ENCODE results near the gene LRRN3. TPM values are rescaled to one million over a fixed set of nuclear protein-coding genes. Genes with fewer than 3 reads are reported as not detected.

The LRRN3 gene
- total and polyA plus RNA-seq, 2 experiments from 2014 or later, result 0.40 TPM; not detected in 1

DNA sequence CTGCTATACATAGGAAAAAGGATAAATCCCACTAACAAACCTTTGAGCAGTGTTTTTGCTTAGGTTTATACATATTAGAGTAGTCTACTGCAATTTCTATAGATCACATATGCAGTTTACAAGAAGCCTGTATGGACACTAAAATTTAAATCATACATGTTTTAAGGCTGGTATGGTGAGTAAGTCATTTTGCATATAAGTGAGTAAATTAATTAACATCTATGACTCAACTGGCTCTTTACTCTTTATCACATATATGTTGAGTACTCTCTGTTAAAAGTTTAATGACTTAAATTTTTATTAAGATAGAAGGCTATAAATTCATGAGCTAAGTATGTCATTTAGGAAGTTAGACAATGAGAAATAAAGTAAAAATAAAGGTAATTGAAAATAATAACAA lies 69.4 kb downstream of the LRRN3 start (continued):
- TF ChIP-seq, protein P1, sequence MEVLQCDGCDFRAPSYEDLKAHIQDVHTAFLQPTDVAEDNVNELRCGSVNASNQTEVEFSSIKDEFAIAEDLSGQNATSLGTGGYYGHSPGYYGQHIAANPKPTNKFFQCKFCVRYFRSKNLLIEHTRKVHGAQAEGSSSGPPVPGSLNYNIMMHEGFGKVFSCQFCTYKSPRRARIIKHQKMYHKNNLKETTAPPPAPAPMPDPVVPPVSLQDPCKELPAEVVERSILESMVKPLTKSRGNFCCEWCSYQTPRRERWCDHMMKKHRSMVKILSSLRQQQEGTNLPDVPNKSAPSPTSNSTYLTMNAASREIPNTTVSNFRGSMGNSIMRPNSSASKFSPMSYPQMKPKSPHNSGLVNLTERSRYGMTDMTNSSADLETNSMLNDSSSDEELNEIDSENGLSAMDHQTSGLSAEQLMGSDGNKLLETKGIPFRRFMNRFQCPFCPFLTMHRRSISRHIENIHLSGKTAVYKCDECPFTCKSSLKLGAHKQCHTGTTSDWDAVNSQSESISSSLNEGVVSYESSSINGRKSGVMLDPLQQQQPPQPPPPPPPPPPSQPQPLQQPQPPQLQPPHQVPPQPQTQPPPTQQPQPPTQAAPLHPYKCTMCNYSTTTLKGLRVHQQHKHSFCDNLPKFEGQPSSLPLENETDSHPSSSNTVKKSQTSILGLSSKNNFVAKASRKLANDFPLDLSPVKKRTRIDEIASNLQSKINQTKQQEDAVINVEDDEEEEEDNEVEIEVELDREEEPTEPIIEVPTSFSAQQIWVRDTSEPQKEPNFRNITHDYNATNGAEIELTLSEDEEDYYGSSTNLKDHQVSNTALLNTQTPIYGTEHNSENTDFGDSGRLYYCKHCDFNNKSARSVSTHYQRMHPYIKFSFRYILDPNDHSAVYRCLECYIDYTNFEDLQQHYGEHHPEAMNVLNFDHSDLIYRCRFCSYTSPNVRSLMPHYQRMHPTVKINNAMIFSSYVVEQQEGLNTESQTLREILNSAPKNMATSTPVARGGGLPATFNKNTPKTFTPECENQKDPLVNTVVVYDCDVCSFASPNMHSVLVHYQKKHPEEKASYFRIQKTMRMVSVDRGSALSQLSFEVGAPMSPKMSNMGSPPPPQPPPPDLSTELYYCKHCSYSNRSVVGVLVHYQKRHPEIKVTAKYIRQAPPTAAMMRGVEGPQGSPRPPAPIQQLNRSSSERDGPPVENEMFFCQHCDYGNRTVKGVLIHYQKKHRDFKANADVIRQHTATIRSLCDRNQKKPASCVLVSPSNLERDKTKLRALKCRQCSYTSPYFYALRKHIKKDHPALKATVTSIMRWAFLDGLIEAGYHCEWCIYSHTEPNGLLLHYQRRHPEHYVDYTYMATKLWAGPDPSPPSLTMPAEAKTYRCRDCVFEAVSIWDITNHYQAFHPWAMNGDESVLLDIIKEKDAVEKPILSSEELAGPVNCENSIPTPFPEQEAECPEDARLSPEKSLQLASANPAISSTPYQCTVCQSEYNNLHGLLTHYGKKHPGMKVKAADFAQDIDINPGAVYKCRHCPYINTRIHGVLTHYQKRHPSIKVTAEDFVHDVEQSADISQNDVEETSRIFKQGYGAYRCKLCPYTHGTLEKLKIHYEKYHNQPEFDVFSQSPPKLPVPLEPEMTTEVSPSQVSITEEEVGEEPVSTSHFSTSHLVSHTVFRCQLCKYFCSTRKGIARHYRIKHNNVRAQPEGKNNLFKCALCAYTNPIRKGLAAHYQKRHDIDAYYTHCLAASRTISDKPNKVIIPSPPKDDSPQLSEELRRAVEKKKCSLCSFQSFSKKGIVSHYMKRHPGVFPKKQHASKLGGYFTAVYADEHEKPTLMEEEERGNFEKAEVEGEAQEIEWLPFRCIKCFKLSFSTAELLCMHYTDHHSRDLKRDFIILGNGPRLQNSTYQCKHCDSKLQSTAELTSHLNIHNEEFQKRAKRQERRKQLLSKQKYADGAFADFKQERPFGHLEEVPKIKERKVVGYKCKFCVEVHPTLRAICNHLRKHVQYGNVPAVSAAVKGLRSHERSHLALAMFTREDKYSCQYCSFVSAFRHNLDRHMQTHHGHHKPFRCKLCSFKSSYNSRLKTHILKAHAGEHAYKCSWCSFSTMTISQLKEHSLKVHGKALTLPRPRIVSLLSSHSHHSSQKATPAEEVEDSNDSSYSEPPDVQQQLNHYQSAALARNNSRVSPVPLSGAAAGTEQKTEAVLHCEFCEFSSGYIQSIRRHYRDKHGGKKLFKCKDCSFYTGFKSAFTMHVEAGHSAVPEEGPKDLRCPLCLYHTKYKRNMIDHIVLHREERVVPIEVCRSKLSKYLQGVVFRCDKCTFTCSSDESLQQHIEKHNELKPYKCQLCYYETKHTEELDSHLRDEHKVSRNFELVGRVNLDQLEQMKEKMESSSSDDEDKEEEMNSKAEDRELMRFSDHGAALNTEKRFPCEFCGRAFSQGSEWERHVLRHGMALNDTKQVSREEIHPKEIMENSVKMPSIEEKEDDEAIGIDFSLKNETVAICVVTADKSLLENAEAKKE (CRISPR knock-in tag; IDR thresholded peaks at IDR 0.05), result no peak
- TF ChIP-seq STAT1 (IDR thresholded peaks at IDR 0.05; ENCODE audit: unreplicated experiment), result no peak
- no peak for TF ChIP-seq EZH2phosphoT487 (IDR thresholded peaks at IDR 0.05; ENCODE audit: unreplicated experiment)
- TF ChIP-seq EZH2 (IDR thresholded peaks at IDR 0.05; ENCODE audit: low read depth, unreplicated experiment), result no peak

DNA sequence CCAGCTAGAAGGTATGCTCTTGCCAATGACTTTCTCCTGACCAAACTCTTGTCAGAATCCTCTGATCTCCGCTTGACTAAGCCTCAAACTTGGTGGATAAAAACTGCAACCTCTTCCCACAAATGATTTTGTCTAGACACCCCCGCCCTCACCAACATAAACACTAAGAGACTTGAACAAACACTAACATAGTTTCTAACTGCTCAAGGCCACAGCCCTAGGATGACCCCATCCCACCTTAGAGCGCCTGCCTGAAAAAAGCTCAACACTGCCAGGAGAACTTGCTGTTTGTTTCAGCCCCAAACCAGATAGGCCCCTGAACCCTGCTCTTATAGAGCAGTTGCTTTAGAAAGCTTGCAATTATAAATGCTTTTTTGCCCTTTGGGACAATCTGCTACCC lies 71.8 kb downstream of the LRRN3 start:
- Mint-ChIP-seq H3K9me3 (no peaks in the 10 kb centered on the region), H3K36me3 (ENCODE audit: low read depth) (no peaks in the 10 kb centered on the region)
- no peak overlapping the region for H3K4me3 ChIP-seq
- TF ChIP-seq CREB1 (CRISPR knock-in tag; IDR thresholded peaks at IDR 0.05; ENCODE audit: low read depth) (no peak), ZNF331 (CRISPR knock-in tag; IDR thresholded peaks at IDR 0.05; ENCODE audit: low read depth) (no peak), JUNB (IDR thresholded peaks at IDR 0.05; ENCODE audit: unreplicated experiment) (no peak), ZNF114 (CRISPR knock-in tag; IDR thresholded peaks at IDR 0.05) (no peak)
- TF ChIP-seq, protein P2, sequence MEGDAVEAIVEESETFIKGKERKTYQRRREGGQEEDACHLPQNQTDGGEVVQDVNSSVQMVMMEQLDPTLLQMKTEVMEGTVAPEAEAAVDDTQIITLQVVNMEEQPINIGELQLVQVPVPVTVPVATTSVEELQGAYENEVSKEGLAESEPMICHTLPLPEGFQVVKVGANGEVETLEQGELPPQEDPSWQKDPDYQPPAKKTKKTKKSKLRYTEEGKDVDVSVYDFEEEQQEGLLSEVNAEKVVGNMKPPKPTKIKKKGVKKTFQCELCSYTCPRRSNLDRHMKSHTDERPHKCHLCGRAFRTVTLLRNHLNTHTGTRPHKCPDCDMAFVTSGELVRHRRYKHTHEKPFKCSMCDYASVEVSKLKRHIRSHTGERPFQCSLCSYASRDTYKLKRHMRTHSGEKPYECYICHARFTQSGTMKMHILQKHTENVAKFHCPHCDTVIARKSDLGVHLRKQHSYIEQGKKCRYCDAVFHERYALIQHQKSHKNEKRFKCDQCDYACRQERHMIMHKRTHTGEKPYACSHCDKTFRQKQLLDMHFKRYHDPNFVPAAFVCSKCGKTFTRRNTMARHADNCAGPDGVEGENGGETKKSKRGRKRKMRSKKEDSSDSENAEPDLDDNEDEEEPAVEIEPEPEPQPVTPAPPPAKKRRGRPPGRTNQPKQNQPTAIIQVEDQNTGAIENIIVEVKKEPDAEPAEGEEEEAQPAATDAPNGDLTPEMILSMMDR (conservative IDR thresholded peaks at IDR 0.05; ENCODE audit: low read depth in 2 of 2), result no peak
- TF ChIP-seq, protein P1 (CRISPR knock-in tag; IDR thresholded peaks at IDR 0.05), result no peak

More for the DNA sequence above, 71.8 kb downstream of the LRRN3 start:
- Histone ChIP-seq H3K9me2 (ENCODE audit: insufficient read depth) (no peaks in the 10 kb centered on the region), H3K4me1 (ENCODE audit: insufficient read depth) (no peaks in the 10 kb centered on the region), H3K27ac (ENCODE audit: low read depth) (no peak overlapping the region), H3K27me3 (ENCODE audit: insufficient read depth) (no peaks in the 10 kb centered on the region), H4K20me1 (replicated peaks; ENCODE audit: insufficient read depth) (no peaks in the 10 kb centered on the region), H3K36me3 (ENCODE audit: insufficient read depth) (no peaks in the 10 kb centered on the region), H2AFZ (no peak overlapping the region), H3K4me2 (no peak overlapping the region), H3K79me2 (replicated peaks; ENCODE audit: insufficient read depth) (no peaks in the 10 kb centered on the region), H3F3A (replicated peaks; ENCODE audit: low read depth) (no peaks in the 10 kb centered on the region)
- peaks cover 2% of the 10 kb centered on the region for H3K27me3 Mint-ChIP-seq (ENCODE audit: insufficient read depth, low read depth, poor library complexity)
- no peak overlapping the region for H3K27ac Mint-ChIP-seq
- DNase-seq (ENCODE audit: low spot score), result no peak
- peaks cover 3% of the 10 kb centered on the region; the same call in 1 of the 3 replicates for H3K4me1 Mint-ChIP-seq
- peak; percentile 34; the same call in 1 of the 3 replicates for ATAC-seq
- H3K4me3 Mint-ChIP-seq, result no peak overlapping the region

Measured in GM23338 (cell line).